Panc1 (cell line): ENCODE results near the gene COA8. TPM values are rescaled to one million over a fixed set of nuclear protein-coding genes. Genes with fewer than 3 reads are reported as not detected.

Experiments used
- ATAC-seq: fragments of 200-7000 bp; cut with Tn5 transposase; 2 replicates; pipeline ENCODE4 v1.9.1; 2020; ENCODE audit warnings: mild to moderate bottlenecking, moderate library complexity
- BruUV-seq: library from RNA; stranded (reverse); fragments of 400-500 nt; replicated peaks from 2 replicates; lab custom pipeline; 2021; lab: Mats Ljungman, UMichigan
- CTCF ChIA-PET: fragments of 300-600 bp; sonication (Branson Sonifier 250); formaldehyde crosslinking; loops from one replicate; lab custom pipeline; 2022; ENCODE audit warnings: antibody characterized with exemption; lab: Charles Lee
- POLR2A ChIA-PET: fragments of 300-600 bp; sonication (Branson Sonifier 250); formaldehyde crosslinking; loops from one replicate; lab custom pipeline; 2022; ENCODE audit warnings: antibody characterized with exemption; lab: Charles Lee
- DNase-seq: peaks from one replicate; pipeline ENCODE4 v3.0.0-alpha.2; 2010; ENCODE audit warnings: low read depth, low spot score
- H3K27ac ChIP-seq: 2 replicates; pipeline ENCODE4 v1.5.1; 2011; ENCODE audit warnings: mild to moderate bottlenecking, low read length, inconsistent platforms
- H3K27me3 ChIP-seq: fragments of 200-500 bp; sonication (Bioruptor generic); 2 replicates; pipeline ENCODE4 v1.6.0; 2014; ENCODE audit warnings: low read length, inconsistent platforms; ENCODE audit not compliant: control insufficient read depth, insufficient read depth
- H3K36me3 ChIP-seq: fragments of 200-500 bp; sonication (Bioruptor generic); 2 replicates; pipeline ENCODE4 v1.5.1; 2014; ENCODE audit warnings: inconsistent platforms, mild to moderate bottlenecking, low read length, moderate library complexity; ENCODE audit not compliant: control insufficient read depth, insufficient read depth
- H3K4me1 ChIP-seq: 2 replicates; pipeline ENCODE4 v1.5.1; 2011; ENCODE audit warnings: inconsistent platforms, mild to moderate bottlenecking, low read length, moderate library complexity; ENCODE audit not compliant: control insufficient read depth, insufficient read depth
- H3K4me3 ChIP-seq, 2 experiments: 2 replicates each; pipeline ENCODE4 v1.5.1; 2011 to 2012; ENCODE audit warnings: low read depth in 2 of 2, low read length in 2 of 2, mild to moderate bottlenecking in 2 of 2, inconsistent platforms in 1 of 2, moderate library complexity in 1 of 2
- H3K9me3 ChIP-seq: fragments of 200-500 bp; sonication (Bioruptor generic); 2 replicates; pipeline ENCODE4 v1.5.1; 2014; ENCODE audit warnings: low read depth, mild to moderate bottlenecking, inconsistent platforms, low read length, moderate library complexity; ENCODE audit not compliant: control insufficient read depth, insufficient read depth
- POLR2AphosphoS5 ChIP-seq: IDR thresholded peaks from 2 replicates; pipeline ENCODE4 v1.6.1; 2012; ENCODE audit warnings: mild to moderate bottlenecking, low read depth, low read length, moderate library complexity
- SIN3A ChIP-seq: IDR thresholded peaks from 2 replicates; pipeline ENCODE4 v1.6.1; 2012; ENCODE audit warnings: low read depth, mild to moderate bottlenecking, low read length, moderate library complexity, borderline replicate concordance; ENCODE audit not compliant: insufficient read depth
- TCF7L2 ChIP-seq: IDR thresholded peaks from 2 replicates; pipeline ENCODE4 v1.6.1; 2011; ENCODE audit warnings: mild to moderate bottlenecking, low read depth, low read length, inconsistent platforms
- in situ Hi-C: cut with HindIII; loops from 2 replicates; pipeline ENCODE4 v1.10.0; 2016; ENCODE audit warnings: low sequenced_read_pairs, low pct_unique_long_range_greater_than_20kb
- intact Hi-C: fragments of 100-400 bp; cut with micrococcal nuclease; formaldehyde crosslinking; loops from one replicate; pipeline ENCODE4 v1.10.0; 2022; ENCODE audit not compliant: unreplicated experiment
- total RNA-seq: library from RNA; stranded (reverse); gene quantifications from one replicate; pipeline ENCODE4 v1.2.1, GENCODE V29; 2021; ENCODE audit not compliant: unreplicated experiment
- TF ChIP-seq, protein P1 (sequence below), 2 experiments: IDR thresholded peaks; 2 replicates each; pipeline ENCODE4 v1.6.1; 2011 to 2012; ENCODE audit warnings: low read depth in 2 of 2, control low read depth in 1 of 2, low read length in 1 of 2, mild to moderate bottlenecking in 1 of 2, moderate library complexity in 1 of 2; ENCODE audit not compliant: insufficient read depth in 1 of 2
- TF ChIP-seq, protein P2 (sequence below): fragments of 450-650 bp; IDR thresholded peaks from 2 replicates; pipeline ENCODE4 v1.5.1; 2017; ENCODE audit warnings: mild to moderate bottlenecking

COA8 gene
- total RNA-seq, 1 experiment from 2014 or later = 42.2 TPM

DNA sequence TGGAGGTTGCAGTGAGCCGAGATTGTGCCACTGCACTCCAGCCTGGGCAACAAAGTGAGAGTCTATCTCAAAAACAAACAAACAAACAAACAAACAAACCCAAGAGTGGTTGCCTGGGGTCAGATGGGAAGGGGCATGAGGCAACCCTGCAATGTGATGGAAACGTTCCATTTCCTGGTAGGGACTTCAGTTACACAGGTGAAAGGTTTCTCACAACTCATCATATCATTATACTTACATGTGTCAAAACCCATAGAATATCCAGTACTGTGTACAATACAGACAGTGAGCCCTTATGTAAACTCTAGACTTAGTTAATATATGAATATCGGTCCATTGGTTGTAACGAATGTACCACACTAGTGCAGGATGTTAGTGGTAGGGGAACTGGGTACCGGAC is 59.1 kb downstream of the COA8 start:
- Histone ChIP-seq H3K27ac (no peak overlapping the region), H3K4me1 (peaks cover 3% of the 10 kb centered on the region), H3K4me3 (no peak overlapping the region), H3K36me3 (no peaks in the 10 kb centered on the region), H3K9me3 (no peaks in the 10 kb centered on the region), H3K27me3 (no peaks in the 10 kb centered on the region)
- ChIA-PET CTCF (no interaction called here), POLR2A (no interaction called here)
- ATAC-seq (no peak), DNase-seq (no peak)
- intact Hi-C loops = no loop called here
- in situ Hi-C loops = no loop called here
- TF ChIP-seq, protein P1, sequence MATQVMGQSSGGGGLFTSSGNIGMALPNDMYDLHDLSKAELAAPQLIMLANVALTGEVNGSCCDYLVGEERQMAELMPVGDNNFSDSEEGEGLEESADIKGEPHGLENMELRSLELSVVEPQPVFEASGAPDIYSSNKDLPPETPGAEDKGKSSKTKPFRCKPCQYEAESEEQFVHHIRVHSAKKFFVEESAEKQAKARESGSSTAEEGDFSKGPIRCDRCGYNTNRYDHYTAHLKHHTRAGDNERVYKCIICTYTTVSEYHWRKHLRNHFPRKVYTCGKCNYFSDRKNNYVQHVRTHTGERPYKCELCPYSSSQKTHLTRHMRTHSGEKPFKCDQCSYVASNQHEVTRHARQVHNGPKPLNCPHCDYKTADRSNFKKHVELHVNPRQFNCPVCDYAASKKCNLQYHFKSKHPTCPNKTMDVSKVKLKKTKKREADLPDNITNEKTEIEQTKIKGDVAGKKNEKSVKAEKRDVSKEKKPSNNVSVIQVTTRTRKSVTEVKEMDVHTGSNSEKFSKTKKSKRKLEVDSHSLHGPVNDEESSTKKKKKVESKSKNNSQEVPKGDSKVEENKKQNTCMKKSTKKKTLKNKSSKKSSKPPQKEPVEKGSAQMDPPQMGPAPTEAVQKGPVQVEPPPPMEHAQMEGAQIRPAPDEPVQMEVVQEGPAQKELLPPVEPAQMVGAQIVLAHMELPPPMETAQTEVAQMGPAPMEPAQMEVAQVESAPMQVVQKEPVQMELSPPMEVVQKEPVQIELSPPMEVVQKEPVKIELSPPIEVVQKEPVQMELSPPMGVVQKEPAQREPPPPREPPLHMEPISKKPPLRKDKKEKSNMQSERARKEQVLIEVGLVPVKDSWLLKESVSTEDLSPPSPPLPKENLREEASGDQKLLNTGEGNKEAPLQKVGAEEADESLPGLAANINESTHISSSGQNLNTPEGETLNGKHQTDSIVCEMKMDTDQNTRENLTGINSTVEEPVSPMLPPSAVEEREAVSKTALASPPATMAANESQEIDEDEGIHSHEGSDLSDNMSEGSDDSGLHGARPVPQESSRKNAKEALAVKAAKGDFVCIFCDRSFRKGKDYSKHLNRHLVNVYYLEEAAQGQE (IDR thresholded peaks at IDR 0.05; ENCODE audit: insufficient read depth in 1 of 2, low read depth in 2 of 2, low read length in 1 of 2) = no peak
- TF ChIP-seq TCF7L2 = no peak
- TF ChIP-seq, protein P2, sequence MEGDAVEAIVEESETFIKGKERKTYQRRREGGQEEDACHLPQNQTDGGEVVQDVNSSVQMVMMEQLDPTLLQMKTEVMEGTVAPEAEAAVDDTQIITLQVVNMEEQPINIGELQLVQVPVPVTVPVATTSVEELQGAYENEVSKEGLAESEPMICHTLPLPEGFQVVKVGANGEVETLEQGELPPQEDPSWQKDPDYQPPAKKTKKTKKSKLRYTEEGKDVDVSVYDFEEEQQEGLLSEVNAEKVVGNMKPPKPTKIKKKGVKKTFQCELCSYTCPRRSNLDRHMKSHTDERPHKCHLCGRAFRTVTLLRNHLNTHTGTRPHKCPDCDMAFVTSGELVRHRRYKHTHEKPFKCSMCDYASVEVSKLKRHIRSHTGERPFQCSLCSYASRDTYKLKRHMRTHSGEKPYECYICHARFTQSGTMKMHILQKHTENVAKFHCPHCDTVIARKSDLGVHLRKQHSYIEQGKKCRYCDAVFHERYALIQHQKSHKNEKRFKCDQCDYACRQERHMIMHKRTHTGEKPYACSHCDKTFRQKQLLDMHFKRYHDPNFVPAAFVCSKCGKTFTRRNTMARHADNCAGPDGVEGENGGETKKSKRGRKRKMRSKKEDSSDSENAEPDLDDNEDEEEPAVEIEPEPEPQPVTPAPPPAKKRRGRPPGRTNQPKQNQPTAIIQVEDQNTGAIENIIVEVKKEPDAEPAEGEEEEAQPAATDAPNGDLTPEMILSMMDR = no peak
- no peak for TF ChIP-seq SIN3A
- TF ChIP-seq POLR2AphosphoS5 = no peak
- no TSS peak for BruUV-seq

DNA sequence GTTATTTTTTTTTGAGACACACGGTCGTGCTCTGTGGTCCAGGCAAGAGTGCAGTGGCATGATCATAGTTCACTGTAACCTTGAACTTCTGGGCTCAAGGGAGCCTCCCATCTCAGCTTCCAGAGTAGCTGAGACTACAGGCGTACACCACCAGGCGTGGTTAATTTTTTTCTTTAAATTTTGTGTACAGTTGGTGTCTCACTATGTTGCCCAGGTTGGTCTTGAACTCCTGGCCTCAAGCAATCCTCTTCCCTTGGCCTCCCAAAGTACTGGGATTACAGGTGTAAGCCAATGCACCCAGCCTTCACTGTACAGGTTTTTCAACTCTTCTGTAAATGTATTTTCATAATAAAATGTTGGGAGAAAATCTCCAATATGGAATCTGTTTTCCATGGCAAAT is 60.5 kb downstream of the COA8 start:
- Histone ChIP-seq H3K27ac (no peak overlapping the region), H3K27me3 (no peaks in the 10 kb centered on the region), H3K36me3 (no peaks in the 10 kb centered on the region), H3K4me3 (no peak overlapping the region), H3K4me1 (peaks cover 9% of the 10 kb centered on the region), H3K9me3 (no peaks in the 10 kb centered on the region)
- in situ Hi-C loops = no loop called here
- no TSS peak for BruUV-seq
- CTCF ChIA-PET = interaction anchor here (0.6 kb wide), 1 partner anchor 91 kb away, joined by 4 read pairs; no protein-coding TSS in a partner anchor
- intact Hi-C loops = no loop called here
- ATAC-seq (no peak), DNase-seq (no peak)
- POLR2A ChIA-PET = no interaction called here
- TF ChIP-seq POLR2AphosphoS5 = no peak
- TF ChIP-seq TCF7L2 = no peak
- TF ChIP-seq, protein P1 (IDR thresholded peaks at IDR 0.05; ENCODE audit: insufficient read depth in 1 of 2, low read depth in 2 of 2, low read length in 1 of 2) = no peak
- TF ChIP-seq SIN3A = no peak
- TF ChIP-seq, protein P2 = no peak
